Adrenal gland (tissue), 5 donors: ENCODE results near the gene SGPL1.

ENCODE experiments used
- CTCF ChIP-seq, 6 experiments: fragments of 450-650 bp in 4 of 6; fragments of 200-600 bp in 2 of 6; sonication (generic) in 1 of 6; IDR thresholded peaks; 1 replicate in 5 of 6; 2 replicates in 1 of 6; pipeline versions ENCODE4 v1.5.1 to v1.8.0; 2016 to 2021; ENCODE audit warnings: antibody characterized with exemption in 6 of 6, mild to moderate bottlenecking in 2 of 6, moderate library complexity in 1 of 6
- POLR2A ChIP-seq, 2 donors: fragments of 450-650 bp; IDR thresholded peaks; one replicate each; pipeline ENCODE4 v1.6.1; 2017; ENCODE audit warnings: antibody characterized with exemption in 2 of 2, mild to moderate bottlenecking in 2 of 2, moderate library complexity in 1 of 2
- donor health status: DM: no; HTN: no; CAD: no.

- TF ChIP-seq CTCF (IDR thresholded peaks at IDR 0.05) (no peak), POLR2A (IDR thresholded peaks at IDR 0.05) (no peak)
These were observed 112.4 kb downstream of the SGPL1 start for GRCh38 chr10:70928140-70928539.
